SK-N-MC (cell line): ENCODE measurements around the gene IDE.

ENCODE experiments used
- EZH2 ChIP-seq: fragments of 200-600 bp; sonication (generic); IDR thresholded peaks from one replicate; pipeline ENCODE4 v1.6.1; 2017; ENCODE audit warnings: antibody characterized with exemption
- FOXP2 ChIP-seq: optimal IDR thresholded peaks from 2 replicates; pipeline ENCODE3; 2011; ENCODE audit warnings: mild to moderate bottlenecking, moderate library complexity; ENCODE audit not compliant: insufficient read depth; ENCODE audit errors: extremely low read length, control extremely low read depth
- POLR2AphosphoS5 ChIP-seq: IDR thresholded peaks from 2 replicates; pipeline ENCODE4 v1.6.1; 2012; ENCODE audit warnings: mild to moderate bottlenecking, low read depth, low read length, borderline replicate concordance

- TF ChIP-seq EZH2 (no peak), POLR2AphosphoS5 (no peak), FOXP2 (no peak)
These were observed 139.5 kb downstream of the IDE start for GRCh38 chr10:92434385-92434784.
